ENCODE results near the gene ACP4.
"Not testable (repeated sequence)": the region's sequence is repeated elsewhere in the genome, so short reads cannot be mapped to it uniquely, and the experiment has no call there.

Gene ACP4

DNA sequence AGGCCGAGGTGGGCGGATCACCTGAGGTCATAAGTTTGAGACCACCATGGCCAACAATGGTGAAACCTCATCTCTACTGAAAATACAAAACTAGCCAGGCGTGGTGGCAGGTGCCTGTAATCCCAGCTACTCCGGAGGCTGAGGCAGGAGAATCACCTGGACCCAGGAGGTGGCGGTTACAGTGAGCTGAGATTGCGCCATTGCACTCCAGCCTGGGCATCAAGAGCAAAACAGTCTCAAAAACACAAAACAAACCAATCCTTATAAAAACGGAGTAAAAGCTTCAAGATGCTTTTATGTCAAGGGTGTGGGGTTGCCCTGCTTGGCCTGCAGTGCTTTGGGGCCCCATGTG lies 7.2 kb downstream of the ACP4 start:
- DNase-seq (ENCODE audit: low spot score): no peak

DNA sequence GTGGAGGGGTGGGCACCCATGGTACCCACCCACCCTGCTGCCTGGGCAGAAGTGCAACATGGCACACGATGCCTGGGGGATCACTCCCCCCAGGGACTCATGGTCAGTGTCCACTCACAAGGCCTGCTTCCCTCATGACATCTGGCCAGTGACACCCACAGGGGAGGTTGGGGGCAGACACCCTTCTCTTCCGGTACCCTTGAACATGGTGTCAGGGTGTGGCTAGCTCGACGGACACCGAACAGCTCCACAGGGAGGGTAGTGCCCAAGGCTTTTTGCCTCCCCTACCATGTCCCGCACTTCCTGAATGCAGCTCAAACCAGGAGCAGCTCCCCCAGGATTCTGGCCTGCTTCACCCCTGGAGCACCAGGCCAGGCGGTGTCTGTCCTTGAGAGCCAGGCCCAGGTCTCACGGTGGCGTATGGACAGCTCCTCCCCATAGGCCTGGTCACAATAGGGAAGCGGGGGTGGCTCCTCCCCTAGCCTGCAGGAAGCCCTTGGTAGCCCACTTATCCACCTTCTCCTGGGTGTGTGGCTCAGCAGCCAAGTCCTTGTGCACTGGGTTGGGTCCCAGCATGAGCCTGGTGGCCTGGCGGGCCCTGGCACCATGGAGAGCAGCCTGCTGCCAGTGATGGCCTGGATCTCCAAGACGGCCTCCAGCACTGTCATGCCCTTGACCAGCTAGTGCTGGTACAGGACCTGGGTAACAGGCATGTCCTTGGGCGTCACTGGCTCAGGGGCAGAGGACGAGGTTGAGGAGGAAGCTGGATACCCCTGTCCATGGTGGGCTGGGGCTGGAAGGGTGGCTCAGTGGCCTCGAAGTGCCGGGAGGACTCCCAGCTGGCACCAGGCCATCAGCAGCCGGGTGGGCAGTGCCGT lies 7.8 kb downstream of the ACP4 start:
- no peak for DNase-seq (ENCODE audit: low spot score)

DNA sequence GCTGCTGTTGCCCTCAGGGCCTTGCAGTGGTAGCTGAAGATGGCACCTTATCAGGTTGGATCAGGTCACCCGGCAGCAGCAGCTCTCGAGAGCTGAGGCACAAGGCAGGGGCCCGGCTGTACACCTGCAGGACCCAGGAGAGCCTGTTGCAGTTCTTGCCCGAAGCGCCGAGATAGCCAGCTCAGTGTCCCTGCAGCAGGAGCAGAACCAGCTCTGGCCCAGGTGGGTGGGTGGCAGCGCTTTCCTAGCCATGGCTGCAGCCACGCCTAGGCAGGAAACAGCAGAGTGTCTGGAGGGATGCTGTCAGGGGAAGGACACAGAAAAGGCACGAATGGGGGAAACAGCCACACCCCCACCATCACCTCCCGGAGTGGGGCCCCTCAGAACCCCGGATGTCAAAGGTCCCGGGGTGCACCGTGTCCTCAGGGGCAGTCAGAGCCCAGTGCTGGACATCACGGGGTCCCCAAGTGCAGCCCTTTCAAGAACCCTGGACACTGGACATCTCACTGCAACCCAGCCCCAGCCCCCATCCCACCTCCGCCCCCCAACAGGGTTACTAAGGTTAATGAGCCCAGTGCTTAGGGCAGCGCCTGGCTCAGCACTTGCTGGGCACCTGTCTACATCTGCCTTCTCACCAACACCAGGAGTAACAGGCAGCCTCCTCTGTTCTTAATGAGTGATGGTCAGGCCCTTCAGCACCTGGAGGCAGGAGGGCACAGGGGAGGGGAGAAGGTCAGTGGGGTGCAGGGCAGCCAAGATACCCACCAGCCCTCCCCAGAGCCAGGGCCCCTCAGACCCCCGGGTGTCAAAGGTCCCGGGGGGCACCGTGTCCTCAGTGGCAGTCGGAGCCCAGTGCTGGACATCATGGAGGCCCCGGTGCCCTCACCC lies 8.7 kb downstream of the ACP4 start:
- no peak for DNase-seq (ENCODE audit: low spot score)

DNA sequence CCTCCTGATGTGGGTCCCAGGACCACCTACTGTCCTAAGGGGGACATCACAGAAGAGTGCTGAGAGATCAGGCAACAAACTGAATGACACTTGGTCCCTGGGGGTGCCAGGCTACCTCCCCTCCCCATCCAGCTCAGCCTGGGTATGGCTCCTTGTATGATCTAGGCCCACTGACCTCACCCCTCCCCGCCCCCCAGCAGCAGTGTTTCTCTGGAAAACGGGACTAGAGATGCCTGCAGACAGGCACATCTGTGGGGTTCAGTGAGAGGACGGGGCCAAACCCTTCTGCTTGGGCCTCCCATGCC lies 9.3 kb downstream of the ACP4 start:
- no peak for DNase-seq (ENCODE audit: low spot score)

DNA sequence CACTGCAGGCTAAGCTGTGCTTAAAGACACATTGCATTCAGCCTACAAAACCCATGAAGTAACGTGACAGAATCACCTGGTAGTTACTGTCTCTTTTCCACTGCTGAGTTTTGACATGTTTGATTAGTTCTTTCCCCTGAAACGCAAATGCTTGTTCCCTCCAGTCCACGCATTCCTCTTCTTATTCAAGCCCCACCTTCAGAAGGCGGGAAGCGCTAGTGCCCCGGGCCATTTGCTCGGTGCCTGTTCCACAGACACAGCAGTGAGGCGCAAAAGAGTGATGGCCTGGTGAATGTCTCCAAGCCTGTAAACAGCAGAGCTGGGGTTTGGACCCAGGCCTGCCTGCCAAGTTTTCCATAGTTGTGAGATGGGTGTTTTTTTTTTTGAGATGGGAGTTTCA lies 10.9 kb downstream of the ACP4 start:
- no peak for DNase-seq (ENCODE audit: low spot score)

DNA sequence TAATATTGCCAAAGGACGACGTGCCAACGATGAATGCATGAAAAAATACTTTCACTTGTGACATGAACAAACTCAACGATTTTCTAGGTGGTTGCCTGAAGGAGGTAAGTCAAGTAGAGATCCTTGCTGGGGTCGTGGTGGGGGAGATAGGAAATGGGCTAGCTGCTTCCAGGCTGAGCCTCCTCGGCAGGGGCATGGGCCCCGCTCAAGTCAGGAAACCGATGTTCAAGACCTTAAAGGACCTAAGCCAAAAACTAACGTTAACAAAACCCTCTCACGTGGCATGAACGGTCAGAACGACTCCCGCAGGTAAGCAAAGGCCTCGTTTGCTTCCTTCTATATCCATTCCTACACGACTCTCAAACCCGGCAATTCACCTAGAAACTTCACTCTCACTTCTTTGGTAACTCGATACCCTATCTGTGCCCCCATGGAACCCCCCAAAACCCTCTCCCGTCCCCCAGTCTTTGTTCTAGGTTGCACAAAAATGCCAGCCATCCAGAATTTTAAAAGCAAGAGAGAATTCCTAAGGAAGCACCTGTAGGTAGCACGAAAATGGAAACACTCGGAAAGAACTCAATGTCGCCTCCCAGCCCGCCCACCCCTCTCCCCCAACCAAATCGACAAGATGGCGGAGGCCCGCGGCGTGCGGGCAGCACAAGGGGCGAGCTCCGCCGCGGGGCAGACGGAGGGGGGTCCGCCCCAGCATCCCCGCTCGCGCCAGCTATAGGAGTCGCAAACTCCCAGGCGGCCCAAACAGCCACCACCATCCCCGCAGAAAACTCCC lies 13.6 kb downstream of the ACP4 start:
- no peak for DNase-seq (ENCODE audit: low spot score)

DNA sequence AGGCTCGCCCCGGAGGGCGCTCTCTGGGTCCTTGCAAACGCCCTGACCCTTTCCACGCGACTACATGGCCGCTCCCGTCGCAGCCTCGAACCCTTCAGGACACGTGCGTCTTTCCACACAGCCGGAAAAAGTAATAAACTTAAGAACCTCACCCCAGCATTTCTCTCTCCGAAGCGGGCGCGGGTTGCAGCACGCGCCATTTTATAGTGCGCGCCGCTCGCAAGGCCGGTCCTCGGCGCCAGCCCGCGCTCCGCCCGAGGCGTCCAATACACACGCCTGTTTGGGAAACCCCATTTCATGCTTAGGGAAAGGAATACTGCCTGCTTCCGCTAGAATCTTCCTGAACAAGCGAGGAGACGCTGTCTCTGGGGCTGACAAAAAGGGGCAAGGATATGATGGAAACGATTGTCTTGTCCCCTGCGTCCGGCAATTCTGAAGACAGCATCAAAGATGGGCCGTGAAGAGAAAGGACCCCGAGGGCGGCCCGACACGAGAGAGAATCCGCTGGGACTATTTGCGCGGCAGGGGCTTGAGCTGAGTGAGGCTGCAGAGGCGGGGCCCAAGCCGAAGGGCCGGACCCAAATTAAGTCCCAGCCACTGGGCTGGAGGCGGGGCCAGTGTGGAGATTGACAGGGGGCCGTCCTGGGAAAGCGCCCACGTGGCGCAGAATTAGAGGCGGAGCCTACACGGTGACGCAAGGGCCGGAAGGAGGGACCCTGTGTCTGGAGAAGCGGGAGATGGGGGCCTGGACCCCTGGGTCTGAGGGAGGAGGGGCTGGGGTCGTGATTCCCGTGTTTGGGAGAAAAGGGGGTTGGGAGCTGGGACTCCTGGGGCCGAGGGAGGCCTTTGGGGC lies 14.4 kb downstream of the ACP4 start:
- DNase-seq (ENCODE audit: low spot score): peak; percentile 97

DNA sequence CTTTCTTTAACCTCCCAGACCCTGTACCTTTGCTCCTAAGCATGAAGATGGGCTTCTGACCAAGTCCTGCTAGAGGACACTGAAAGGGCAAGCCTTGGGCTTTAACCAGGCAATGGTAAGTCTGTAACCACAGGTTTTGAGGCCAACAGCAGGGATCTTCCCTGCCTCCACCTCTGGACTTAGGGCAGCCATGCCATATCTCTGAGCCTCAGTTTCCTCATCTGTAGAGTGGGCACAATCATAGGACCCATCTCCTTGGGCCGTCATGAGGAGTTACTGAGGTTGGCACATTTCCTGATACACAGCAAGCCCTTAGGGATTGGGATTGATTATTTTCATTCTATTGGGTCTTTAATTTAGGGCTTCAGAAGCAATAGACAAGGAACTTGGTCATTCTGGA lies 18.6 kb downstream of the ACP4 start:
- no peak for DNase-seq (ENCODE audit: low spot score)

DNA sequence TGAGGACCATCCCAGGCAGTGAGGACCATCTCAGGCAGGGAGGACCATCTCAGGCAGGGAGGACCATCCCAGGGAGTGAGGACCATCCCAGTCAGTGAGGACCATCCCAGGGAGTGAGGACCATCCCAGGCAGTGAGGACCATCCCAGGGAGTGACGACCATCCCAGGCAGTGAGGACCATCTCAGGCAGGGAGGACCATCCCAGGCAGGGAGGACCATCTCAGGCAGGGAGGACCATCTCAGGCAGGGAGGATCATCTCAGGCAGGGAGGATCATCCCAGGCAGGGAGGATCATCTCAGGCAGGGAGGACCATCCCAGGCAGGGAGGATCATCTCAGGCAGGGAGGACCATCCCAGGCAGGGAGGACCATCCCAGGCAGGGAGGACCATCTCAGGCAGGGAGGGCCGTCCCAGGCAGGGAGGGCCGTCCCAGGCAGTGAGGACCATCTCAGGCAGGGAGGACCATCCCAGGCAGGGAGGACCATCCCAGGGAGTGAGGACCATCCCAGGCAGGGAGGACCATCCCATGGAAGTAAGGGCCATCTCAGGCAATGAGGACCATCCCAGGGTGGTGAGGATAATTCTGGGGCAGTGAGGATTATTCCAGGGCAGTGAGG lies 21.5 kb downstream of the ACP4 start:
- DNase-seq (ENCODE audit: low spot score): not testable (repeated sequence)

DNA sequence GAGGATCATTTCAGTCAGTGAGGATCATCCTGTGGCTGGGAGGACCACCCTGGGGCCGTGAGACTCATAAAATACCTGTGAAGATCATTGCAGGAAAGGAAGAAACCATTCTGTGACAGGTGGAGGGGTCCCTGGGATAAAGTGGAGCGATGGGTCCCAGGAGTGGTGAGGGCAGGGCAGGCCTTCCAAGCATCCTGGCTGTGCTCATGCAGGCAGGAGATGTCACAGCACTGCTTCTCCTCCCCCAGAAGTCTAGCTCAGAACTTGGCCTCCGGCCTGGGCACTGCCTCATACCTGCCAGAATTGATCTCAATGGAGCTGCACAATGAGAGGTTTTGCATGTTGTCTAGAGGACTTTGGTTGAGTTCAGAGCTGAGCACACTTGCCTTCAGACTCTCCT lies 22.3 kb downstream of the ACP4 start:
- no peak for DNase-seq (ENCODE audit: low spot score)

DNA sequence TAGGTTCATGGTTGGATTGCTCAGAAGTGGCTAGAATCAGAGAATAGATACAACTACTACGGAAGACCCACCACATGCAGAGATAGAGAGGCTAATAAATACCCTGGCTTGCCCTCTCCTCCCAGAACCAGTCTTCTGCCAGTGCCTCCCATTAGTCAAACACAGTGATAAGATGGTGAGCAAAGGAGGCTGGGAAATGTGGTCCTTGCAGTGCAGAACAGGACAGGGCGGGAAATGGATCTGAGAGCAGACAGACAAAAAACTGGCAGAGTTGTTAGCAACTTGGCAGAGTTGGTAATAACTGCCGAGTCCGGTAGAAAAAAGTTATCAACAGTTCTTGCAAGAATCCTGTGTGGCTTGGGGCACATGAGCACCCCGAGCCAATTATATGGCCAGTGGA lies 24.7 kb downstream of the ACP4 start:
- DNase-seq (ENCODE audit: low spot score): no peak

DNA sequence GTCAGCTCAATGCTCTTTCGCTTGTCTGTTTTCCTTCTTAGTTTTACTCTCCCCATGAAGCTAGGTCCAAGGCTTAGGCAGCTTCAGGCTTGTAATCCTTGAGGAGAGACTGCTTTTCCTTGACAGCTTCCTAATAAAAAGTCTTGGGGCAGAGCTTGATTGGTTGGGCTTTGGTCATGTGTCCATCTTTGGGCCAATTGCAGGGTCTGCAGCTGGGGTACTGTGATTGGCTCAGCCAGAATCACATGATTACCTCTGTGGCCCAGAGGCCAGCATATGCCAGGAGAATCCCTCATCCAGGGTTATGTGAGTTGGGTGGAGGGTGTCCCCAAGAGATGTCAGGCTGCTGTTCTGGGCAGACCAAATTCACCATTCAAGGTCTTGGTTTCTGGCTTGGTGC lies 25.2 kb downstream of the ACP4 start:
- DNase-seq (ENCODE audit: low spot score): no peak

DNA sequence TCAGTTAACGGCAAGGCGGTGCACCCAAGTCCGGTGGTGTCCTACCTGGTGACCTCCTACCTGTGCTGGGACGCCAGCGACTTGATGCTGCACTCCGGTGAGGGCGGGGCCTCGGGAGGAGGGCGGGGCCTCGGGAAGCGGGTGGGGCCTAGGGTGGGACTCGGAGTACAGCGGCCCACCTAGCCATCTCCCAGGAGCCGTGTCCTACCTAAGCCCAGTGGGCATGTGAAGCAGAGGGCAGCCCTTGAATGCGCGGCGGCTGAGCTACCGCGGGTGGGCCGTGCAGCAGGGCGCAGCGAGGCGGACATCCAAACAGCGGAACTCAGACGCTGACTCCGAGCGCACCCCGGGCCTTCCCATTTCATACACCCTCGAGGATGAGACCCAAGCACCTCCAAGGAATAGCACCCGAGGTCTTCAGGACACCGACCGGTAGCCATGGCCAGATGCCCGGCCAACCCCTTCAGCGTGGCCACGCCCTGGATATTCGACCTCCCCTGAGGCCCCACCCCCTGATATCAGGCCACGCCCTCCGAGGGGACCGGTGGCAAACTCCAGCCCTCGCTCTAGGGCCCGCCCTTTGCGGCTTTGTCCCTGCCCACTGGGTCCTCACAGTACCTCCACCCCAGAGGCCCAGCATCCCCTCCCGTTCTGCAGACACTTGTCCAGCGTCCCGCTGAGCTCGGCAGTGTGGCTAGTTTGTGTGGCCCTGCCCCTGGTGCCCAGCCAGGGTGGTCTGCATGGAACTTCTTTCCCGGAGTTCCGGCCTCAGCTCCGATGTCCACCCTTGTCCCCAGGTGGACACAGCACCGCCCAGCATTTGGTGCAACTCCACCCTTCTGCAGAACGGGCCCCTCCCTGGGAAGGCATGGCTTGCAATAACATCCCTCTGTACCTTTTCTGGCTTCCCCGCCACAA lies 28.0 kb downstream of the ACP4 start:
- peak; percentile 65 for DNase-seq (ENCODE audit: low spot score)

DNA sequence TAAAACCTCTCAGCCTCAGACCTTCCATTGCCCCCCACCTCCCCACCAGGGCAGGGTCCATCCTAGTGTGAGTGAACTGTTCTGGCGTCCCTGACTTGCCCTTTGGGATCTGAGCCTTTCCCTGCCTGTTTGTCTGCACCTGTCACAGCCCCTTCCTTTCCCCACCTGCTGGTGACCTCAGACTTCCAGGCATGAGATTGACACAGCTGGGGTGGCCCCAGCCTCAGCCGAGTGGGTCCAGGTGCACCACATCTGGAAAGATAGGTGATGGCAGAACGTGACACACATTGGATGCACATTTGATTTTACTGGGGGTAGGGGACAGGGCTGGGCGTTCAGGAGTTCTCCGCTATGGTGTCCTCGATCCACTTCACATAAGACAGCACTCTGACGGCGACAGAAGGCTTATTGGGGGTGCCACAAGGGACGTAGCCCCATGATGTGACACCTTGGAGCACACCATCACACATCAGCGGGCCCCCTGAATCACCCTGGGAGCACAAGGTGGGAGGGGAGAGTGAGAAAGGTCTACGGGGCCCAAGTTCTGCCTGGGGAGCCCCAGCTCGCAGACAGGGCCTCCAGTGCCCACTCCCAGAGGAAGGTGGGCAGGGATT lies 28.8 kb downstream of the ACP4 start:
- no peak for DNase-seq (ENCODE audit: low spot score)

DNA sequence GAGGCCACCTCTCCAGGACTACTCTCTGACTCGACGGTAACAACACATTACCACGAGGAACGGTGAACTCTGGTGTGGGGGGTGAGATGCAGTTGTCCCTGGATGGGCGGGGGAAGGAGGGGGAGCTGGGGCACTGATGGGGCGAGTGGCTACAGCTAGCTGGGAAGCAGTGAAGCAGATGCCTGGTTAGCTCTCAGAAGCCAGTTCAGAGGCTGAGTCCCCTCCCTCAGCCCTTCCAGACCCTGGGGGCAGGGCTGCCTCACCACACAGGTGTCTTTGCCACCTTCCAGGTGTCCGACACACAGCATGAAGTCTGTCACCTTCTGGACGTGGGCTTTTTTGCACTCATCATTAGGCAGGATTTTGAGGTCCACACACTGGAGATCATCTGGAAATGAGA lies 29.4 kb downstream of the ACP4 start:
- DNase-seq (ENCODE audit: low spot score): no peak

DNA sequence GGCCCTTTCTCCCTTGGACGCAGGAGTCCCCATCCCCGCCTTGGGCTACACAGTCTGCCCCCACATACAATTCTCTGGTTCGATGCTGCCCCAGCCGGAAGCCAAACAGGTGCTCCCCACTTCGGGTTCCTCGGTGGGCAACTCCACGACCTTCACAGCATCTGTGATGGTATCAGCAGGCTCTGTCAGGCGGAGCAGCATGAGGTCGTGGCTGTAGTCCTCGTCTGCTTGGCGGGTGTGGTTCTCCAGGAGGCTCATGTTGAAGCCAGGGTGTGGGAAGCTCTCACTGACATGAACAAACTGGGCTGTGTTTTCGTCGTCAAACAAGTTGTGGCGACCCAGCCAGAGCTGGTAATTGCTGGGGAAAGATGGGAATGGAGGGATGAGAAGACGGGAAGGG lies 29.9 kb downstream of the ACP4 start:
- no peak for DNase-seq (ENCODE audit: low spot score)

DNA sequence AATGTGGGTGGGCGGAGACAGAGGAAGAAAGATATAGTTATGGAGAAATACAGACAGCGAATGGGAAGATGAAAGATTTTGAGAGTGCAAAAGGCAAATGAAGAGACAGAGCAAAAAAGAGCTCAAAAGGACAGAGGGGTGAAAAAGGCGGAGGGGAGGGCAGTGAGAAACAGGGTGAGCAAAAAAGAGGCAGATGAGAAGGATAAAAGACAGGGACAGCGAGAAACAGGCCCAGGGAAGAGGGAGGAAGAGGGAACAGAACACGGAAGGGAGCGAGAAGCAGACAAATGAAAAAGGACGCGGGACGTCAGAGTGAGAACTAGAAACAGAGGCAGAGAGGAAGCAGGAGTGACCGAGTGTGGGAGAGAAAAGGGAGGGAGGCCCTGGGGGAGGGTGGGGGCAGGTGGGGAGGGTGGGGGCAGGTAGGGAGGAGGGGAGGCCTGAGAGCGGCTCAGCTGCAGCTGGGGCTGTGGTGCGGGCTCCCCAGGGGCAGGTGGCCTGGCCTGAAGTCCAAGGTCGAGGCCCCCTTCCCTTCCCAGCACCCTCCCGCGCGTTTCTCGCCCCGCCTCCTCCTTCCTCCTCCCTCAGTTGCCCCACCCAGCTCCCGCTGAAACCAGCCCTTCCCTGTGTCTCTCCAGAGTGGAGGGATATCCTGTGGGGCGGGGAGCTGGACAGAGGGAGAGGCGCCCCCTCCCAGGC lies 30.5 kb downstream of the ACP4 start:
- peak; percentile 69 for DNase-seq (ENCODE audit: low spot score)

DNA sequence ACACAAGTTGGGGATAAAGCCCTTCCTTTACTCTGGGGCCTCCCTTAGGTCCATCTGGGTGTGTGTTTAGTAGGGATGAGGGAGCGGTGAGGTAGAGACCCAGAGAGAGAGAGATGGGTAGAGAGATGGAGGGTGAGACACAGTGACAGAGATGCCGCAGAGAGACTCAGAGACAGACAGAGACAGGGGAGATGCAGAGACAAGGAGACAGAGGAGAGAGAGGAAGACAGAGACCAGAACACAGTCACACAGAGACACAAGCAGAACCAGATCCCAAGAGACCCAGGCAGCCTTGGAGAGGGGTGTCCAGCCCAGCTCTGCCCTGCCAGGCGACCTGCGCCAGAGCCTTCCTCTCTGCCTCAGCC lies 31.0 kb downstream of the ACP4 start:
- no peak for DNase-seq (ENCODE audit: low spot score)

DNA sequence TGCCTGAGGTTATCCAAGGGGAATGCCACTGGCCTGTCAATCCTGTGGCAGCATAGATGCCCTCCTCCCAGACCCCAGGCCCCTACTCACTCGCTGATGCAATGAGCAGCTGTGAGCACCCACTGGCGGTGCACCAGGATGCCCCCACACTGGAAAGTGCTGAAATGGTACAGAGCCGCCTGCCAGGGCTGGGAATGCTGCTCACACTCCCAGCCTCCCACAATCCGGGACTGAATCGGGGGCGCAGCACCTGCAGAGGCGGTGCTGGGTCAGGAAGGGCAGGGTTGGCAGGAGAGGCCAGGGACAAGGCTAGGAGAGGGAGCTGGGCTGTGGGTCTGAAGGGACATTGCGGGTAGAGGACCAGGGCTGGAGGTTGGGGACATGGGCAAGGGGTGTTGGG lies 31.4 kb downstream of the ACP4 start:
- DNase-seq (ENCODE audit: low spot score): no peak

All from SK-N-DZ (cell line).